ENCODE data around the gene MBP.
A peak's percentile ranks its signal among the peaks of the same experiment; 100 is the strongest.

MBP gene

GRCh38 chr18:77112747-77113092 lies 19.9 kb downstream of the MBP start:
- H3K27me3 ChIP-seq (ENCODE audit: insufficient read depth, poor library complexity, severe bottlenecking), result no peaks in the 10 kb centered on the region
- TF ChIP-seq, protein P1, sequence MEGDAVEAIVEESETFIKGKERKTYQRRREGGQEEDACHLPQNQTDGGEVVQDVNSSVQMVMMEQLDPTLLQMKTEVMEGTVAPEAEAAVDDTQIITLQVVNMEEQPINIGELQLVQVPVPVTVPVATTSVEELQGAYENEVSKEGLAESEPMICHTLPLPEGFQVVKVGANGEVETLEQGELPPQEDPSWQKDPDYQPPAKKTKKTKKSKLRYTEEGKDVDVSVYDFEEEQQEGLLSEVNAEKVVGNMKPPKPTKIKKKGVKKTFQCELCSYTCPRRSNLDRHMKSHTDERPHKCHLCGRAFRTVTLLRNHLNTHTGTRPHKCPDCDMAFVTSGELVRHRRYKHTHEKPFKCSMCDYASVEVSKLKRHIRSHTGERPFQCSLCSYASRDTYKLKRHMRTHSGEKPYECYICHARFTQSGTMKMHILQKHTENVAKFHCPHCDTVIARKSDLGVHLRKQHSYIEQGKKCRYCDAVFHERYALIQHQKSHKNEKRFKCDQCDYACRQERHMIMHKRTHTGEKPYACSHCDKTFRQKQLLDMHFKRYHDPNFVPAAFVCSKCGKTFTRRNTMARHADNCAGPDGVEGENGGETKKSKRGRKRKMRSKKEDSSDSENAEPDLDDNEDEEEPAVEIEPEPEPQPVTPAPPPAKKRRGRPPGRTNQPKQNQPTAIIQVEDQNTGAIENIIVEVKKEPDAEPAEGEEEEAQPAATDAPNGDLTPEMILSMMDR (IDR thresholded peaks at IDR 0.05; ENCODE audit: poor library complexity, severe bottlenecking), result no peak

GRCh38 chr18:77111951-77112746 lies 20.4 kb downstream of the MBP start:
- Histone ChIP-seq H3K4me1 (ENCODE audit: insufficient read depth, poor library complexity, severe bottlenecking) (peaks cover 29% of the 10 kb centered on the region), H3K27me3 (ENCODE audit: insufficient read depth, poor library complexity, severe bottlenecking) (no peaks in the 10 kb centered on the region), H3K9me3 (ENCODE audit: severe bottlenecking) (no peaks in the 10 kb centered on the region), H3K27ac (ENCODE audit: poor library complexity, severe bottlenecking) (no peak overlapping the region), H3K36me3 (ENCODE audit: low read depth) (peaks cover 12% of the 10 kb centered on the region; the same call in 1 of the 2 replicates), H3K4me3 (ENCODE audit: severe bottlenecking) (no peak overlapping the region)
- ATAC-seq (ENCODE audit: low read depth) (no peak), DNase-seq (ENCODE audit: low spot score) (no peak)
- TF ChIP-seq, protein P1 (IDR thresholded peaks at IDR 0.05; ENCODE audit: poor library complexity, severe bottlenecking), result no peak

More at GRCh38 chr18:77112747-77113092, 19.9 kb downstream of the MBP start:
- no peaks in the 10 kb centered on the region for H3K9me3 ChIP-seq (ENCODE audit: severe bottlenecking)
- ATAC-seq (ENCODE audit: low read depth), result no peak
- no peak overlapping the region for H3K27ac ChIP-seq (ENCODE audit: poor library complexity, severe bottlenecking)
- no peak for DNase-seq (ENCODE audit: low spot score)
- H3K36me3 ChIP-seq (ENCODE audit: low read depth), result peaks cover 12% of the 10 kb centered on the region; the same call in 1 of the 2 replicates
- H3K4me1 ChIP-seq (ENCODE audit: insufficient read depth, poor library complexity, severe bottlenecking), result peaks cover 29% of the 10 kb centered on the region
- no peak overlapping the region for H3K4me3 ChIP-seq (ENCODE audit: severe bottlenecking)

DNA sequence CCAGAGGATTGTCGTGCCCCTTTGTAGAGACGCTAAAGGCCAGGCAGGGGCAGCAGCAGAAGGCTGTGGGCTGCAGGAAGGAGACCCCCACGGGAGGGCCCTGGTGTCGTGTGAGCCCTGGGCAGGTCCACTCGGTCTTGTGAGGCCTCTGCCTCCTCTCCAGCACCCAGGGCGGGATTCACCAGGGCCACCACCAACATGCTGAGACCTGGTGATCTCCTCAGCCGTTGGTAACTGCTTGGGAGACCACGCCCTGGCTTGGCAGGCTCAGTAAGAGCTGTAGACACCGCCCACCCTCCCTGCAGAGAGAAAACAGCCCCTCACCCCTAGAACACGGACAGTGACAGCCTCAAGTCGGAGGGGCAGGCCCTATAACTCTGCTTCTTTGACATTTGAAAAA lies 21.1 kb downstream of the MBP start:
- no peak overlapping the region for H3K27ac ChIP-seq (ENCODE audit: poor library complexity, severe bottlenecking)
- peaks cover 29% of the 10 kb centered on the region for H3K4me1 ChIP-seq (ENCODE audit: insufficient read depth, poor library complexity, severe bottlenecking)

DNA sequence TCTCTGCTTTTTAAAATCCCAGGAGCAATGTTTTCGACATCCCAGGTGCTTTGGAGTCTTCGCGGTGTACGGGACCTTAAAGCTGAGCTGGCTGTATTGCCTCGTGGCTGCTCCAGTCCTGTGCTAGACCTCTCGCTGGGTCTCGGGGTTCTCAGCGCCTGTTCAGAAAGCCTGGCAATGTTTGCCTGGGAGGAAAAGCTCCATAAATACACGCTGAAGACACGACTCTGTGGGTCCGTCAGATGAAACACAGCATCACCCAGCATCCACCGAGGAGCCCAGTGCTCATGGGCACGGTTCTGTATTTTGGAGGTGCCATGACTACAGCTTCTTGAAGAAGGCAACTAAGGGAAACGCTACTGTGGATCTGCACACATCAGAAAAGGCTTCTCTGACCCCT lies 21.6 kb downstream of the MBP start:
- Histone ChIP-seq H3K36me3 (ENCODE audit: low read depth) (peaks cover 12% of the 10 kb centered on the region; the same call in 1 of the 2 replicates), H3K4me3 (ENCODE audit: severe bottlenecking) (no peak overlapping the region), H3K27me3 (ENCODE audit: insufficient read depth, poor library complexity, severe bottlenecking) (no peaks in the 10 kb centered on the region), H3K27ac (ENCODE audit: poor library complexity, severe bottlenecking) (no peak overlapping the region), H3K9me3 (ENCODE audit: severe bottlenecking) (no peaks in the 10 kb centered on the region), H3K4me1 (ENCODE audit: insufficient read depth, poor library complexity, severe bottlenecking) (peaks cover 29% of the 10 kb centered on the region)
- ATAC-seq (ENCODE audit: low read depth) (no peak), DNase-seq (ENCODE audit: low spot score) (no peak)
- TF ChIP-seq, protein P1 (IDR thresholded peaks at IDR 0.05; ENCODE audit: poor library complexity, severe bottlenecking), result no peak

More for the DNA sequence above, 21.1 kb downstream of the MBP start:
- no peaks in the 10 kb centered on the region for H3K27me3 ChIP-seq (ENCODE audit: insufficient read depth, poor library complexity, severe bottlenecking)
- no peak overlapping the region for H3K4me3 ChIP-seq (ENCODE audit: severe bottlenecking)
- H3K36me3 ChIP-seq (ENCODE audit: low read depth), result peaks cover 12% of the 10 kb centered on the region; the same call in 1 of the 2 replicates
- no peak for DNase-seq (ENCODE audit: low spot score)
- TF ChIP-seq, protein P1 (IDR thresholded peaks at IDR 0.05; ENCODE audit: poor library complexity, severe bottlenecking), result no peak
- peak; percentile 14; the same call in 1 of the 3 replicates for ATAC-seq (ENCODE audit: low read depth)
- no peaks in the 10 kb centered on the region for H3K9me3 ChIP-seq (ENCODE audit: severe bottlenecking)

DNA sequence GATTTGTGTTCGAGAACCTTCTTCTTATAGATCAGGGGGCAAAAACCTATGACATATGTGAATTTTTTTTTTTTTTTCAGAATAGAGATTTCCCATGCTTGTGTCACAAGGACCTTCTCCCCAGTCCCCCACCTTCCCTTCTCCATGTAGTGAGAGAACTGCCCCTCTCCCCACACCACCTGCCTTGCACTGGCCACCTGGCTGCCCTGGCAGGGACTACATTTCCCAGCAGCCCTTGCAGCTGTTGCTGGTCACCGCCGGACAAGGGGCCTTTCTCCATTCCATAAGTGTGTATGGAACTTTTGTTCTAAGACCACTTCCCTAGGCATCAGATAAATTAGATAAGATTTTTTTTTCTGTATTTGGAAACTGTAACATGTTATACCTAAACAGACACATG lies 22.2 kb downstream of the MBP start:
- Histone ChIP-seq H3K36me3 (ENCODE audit: low read depth) (peaks cover 13% of the 10 kb centered on the region), H3K27ac (ENCODE audit: poor library complexity, severe bottlenecking) (no peak overlapping the region), H3K9me3 (ENCODE audit: severe bottlenecking) (no peaks in the 10 kb centered on the region), H3K4me1 (ENCODE audit: insufficient read depth, poor library complexity, severe bottlenecking) (peaks cover 29% of the 10 kb centered on the region), H3K4me3 (ENCODE audit: severe bottlenecking) (no peak overlapping the region), H3K27me3 (ENCODE audit: insufficient read depth, poor library complexity, severe bottlenecking) (no peaks in the 10 kb centered on the region)
- DNase-seq (ENCODE audit: low spot score), result no peak
- no peak for ATAC-seq (ENCODE audit: low read depth)
- TF ChIP-seq, protein P1 (IDR thresholded peaks at IDR 0.05; ENCODE audit: poor library complexity, severe bottlenecking), result no peak
